Tibial nerve (tissue), 4 donors: ENCODE results near the gene PIGQ. TPM values are rescaled to one million over a fixed set of nuclear protein-coding genes. Genes with fewer than 3 reads are reported as not detected.

Experiments
- DNase-seq, 2 donors: peaks; one replicate each; pipeline ENCODE4 v3.0.0-alpha.2; 2019; ENCODE audit warnings: low spot score in 2 of 2
- H3K27ac ChIP-seq, 4 donors: fragments of 200-600 bp; sonication (generic) in 3 of 4; one replicate each; pipeline ENCODE4 v1.5.1; 2017 to 2019; ENCODE audit warnings: mild to moderate bottlenecking in 1 of 4
- H3K27me3 ChIP-seq, 2 donors: fragments of 200-600 bp; sonication (generic) in 1 of 2; one replicate each; pipeline versions ENCODE4 v1.5.1 to v1.6.0; 2017 to 2019
- H3K36me3 ChIP-seq, 3 donors: fragments of 200-600 bp; sonication (generic); one replicate each; pipeline ENCODE4 v1.5.1; 2018 to 2019
- H3K4me1 ChIP-seq, 4 donors: fragments of 200-600 bp; sonication (generic) in 3 of 4; one replicate each; pipeline ENCODE4 v1.5.1; 2017 to 2019
- H3K4me3 ChIP-seq, 4 donors: fragments of 200-600 bp; sonication (generic) in 3 of 4; one replicate each; pipeline ENCODE4 v1.5.1; 2017 to 2019; ENCODE audit warnings: mild to moderate bottlenecking in 1 of 4, moderate library complexity in 1 of 4
- H3K9me3 ChIP-seq, 4 donors: fragments of 200-600 bp; sonication (generic) in 3 of 4; one replicate each; pipeline ENCODE4 v1.5.1; 2017 to 2019
- EP300 ChIP-seq, 2 donors: sonication (generic); formaldehyde crosslinking; IDR thresholded peaks; one replicate each; pipeline ENCODE4 v1.6.1; 2017; ENCODE audit warnings: antibody characterized with exemption in 2 of 2, mild to moderate bottlenecking in 1 of 2
- POLR2A ChIP-seq, 2 donors: fragments of 450-650 bp; IDR thresholded peaks; one replicate each; pipeline ENCODE4 v1.6.1; 2017; ENCODE audit warnings: antibody characterized with exemption in 2 of 2, mild to moderate bottlenecking in 2 of 2, moderate library complexity in 2 of 2
- WGBS, 2 donors: methylation state at CpG; one replicate each; pipeline ENCODE4 v1.1.5; 2018; 5-methylcytosine and 5-hydroxymethylcytosine counted together
- small RNA-seq: library from RNA; depleted of rRNA; stranded (forward); fragments of <200 nt; gene quantifications from one replicate; pipeline ENCODE3, GENCODE V24; 2016
- total RNA-seq, 4 donors: library from RNA; depleted of rRNA; stranded (reverse); fragments of >200 nt; gene quantifications; one replicate each; pipeline ENCODE4 v1.1.0, GENCODE V29; 2016

The PIGQ gene
- total RNA-seq, 4 donors from 2014 or later = 49.2 to 89.6 (median 71.8) TPM

GRCh38 chr16:633336-634050 is 63.7 kb downstream of the PIGQ start:
- H3K36me3 ChIP-seq = peaks cover 0 to 33% (median 4%) of the 10 kb centered on the region in 3 donors
- TF ChIP-seq EP300 (IDR thresholded peaks at IDR 0.05) (no peak), POLR2A (IDR thresholded peaks at IDR 0.05) (no peak)
- peaks cover 0 to 63% (median 44%) of the 10 kb centered on the region in 4 donors for H3K4me1 ChIP-seq
- no peaks in the 10 kb centered on the region for H3K9me3 ChIP-seq
- H3K4me3 ChIP-seq = no peak overlapping the region
- no peaks in the 10 kb centered on the region for H3K27me3 ChIP-seq
- no peak for DNase-seq
- no peak overlapping the region for H3K27ac ChIP-seq
- WGBS, 2 donors = 97 to 98% methylated on average over 21 to 35 of the region's 74 CpGs

Small RNA genes within 50 kb of the gene (small RNA-seq; reads per million reads assigned to genes)
- gene MIR3176 (0.47 reads per million), gene MIR5587 (not detected), gene Z98883.1 (not detected)

Other genes with a start within 250 kb of the PIGQ start
- 10 to 100 TPM; 23.4 to 37.1 (median 25.0) TPM for gene AXIN1, start 217.2 kb upstream of the PIGQ start, total RNA-seq
- gene MRPL28, start 199.4 kb upstream of the PIGQ start, total RNA-seq = 10 to 100 TPM; 45.1 to 79.5 (median 65.3) TPM
- gene PGAP6, start 188.0 kb upstream of the PIGQ start, total RNA-seq = 10 to 100 TPM; 22.7 to 69.3 (median 36.7) TPM
- 10 to 100 TPM; 26.7 to 99.6 (median 47.8) TPM for gene NME4, start 172.8 kb upstream of the PIGQ start, total RNA-seq
- gene DECR2, start 168.1 kb upstream of the PIGQ start, total RNA-seq = 10 to 100 TPM; 20.3 to 68.4 (median 33.6) TPM
- 100 to 1,000 TPM in 1 of 4 donors, 10 to 100 TPM in 3; 30.2 to 128 (median 54.6) TPM for gene RAB11FIP3, start 144.3 kb upstream of the PIGQ start, total RNA-seq
- 10 to 100 TPM; 19.0 to 91.5 (median 52.5) TPM for gene CAPN15, start 42.3 kb upstream of the PIGQ start, total RNA-seq
- not detected for gene PRR35, start 9.6 kb upstream of the PIGQ start, total RNA-seq
- gene NHLRC4, start 3.0 kb upstream of the PIGQ start, total RNA-seq = 1 to 10 TPM in 3 of 4 donors, under 1 TPM in 1; 0.98 to 5.2 (median 1.9) TPM
- gene RAB40C, start 20.1 kb downstream of the PIGQ start, total RNA-seq = 10 to 100 TPM; 21.1 to 30.6 (median 27.5) TPM
- gene WFIKKN1, start 61.0 kb downstream of the PIGQ start, total RNA-seq = 1 to 10 TPM in 3 of 4 donors, under 1 TPM in 1; 0.66 to 3.9 (median 1.8) TPM
- 100 to 1,000 TPM; 147 to 204 (median 176) TPM for gene METTL26, start 66.3 kb downstream of the PIGQ start, total RNA-seq
- 10 to 100 TPM; 20.8 to 37.7 (median 32.4) TPM for gene MCRIP2, start 71.9 kb downstream of the PIGQ start, total RNA-seq
- gene WDR90, start 79.4 kb downstream of the PIGQ start, total RNA-seq = 10 to 100 TPM; 26.9 to 83.7 (median 54.1) TPM
- gene RHOT2, start 98.2 kb downstream of the PIGQ start, total RNA-seq = 100 to 1,000 TPM in 3 of 4 donors, 10 to 100 TPM in 1; 68.6 to 188 (median 106) TPM
- 1 to 10 TPM in 3 of 4 donors, under 1 TPM in 1; 0.90 to 3.5 (median 1.9) TPM for gene RHBDL1, start 105.7 kb downstream of the PIGQ start, total RNA-seq
- 100 to 1,000 TPM; 152 to 213 (median 186) TPM for gene STUB1, start 110.4 kb downstream of the PIGQ start, total RNA-seq
- 100 to 1,000 TPM in 2 of 4 donors, 10 to 100 TPM in 2; 83.1 to 119 (median 101) TPM for gene JMJD8, start 114.4 kb downstream of the PIGQ start, total RNA-seq
- gene WDR24, start 120.4 kb downstream of the PIGQ start, total RNA-seq = 10 to 100 TPM; 13.1 to 18.2 (median 15.8) TPM
- gene FBXL16, start 135.8 kb downstream of the PIGQ start, total RNA-seq = 1 to 10 TPM; 1.5 to 5.7 (median 3.5) TPM
- gene METRN, start 145.2 kb downstream of the PIGQ start, total RNA-seq = 100 to 1,000 TPM in 3 of 4 donors, 10 to 100 TPM in 1; 78.8 to 131 (median 108) TPM
- 10 to 100 TPM; 43.7 to 98.7 (median 78.6) TPM for gene ANTKMT, start 151.2 kb downstream of the PIGQ start, total RNA-seq
- 1 to 10 TPM in 2 of 4 donors, under 1 TPM in 2; 0.63 to 7.5 (median 3.0) TPM for gene CCDC78, start 156.5 kb downstream of the PIGQ start, total RNA-seq
- gene HAGHL, start 157.1 kb downstream of the PIGQ start, total RNA-seq = 10 to 100 TPM in 1 of 4 donors, 1 to 10 TPM in 3; 3.5 to 18.0 (median 6.3) TPM
- gene CIAO3, start 171.0 kb downstream of the PIGQ start, total RNA-seq = 10 to 100 TPM; 39.8 to 53.2 (median 45.6) TPM
- gene MSLN, start 190.8 kb downstream of the PIGQ start, total RNA-seq = 1 to 10 TPM in 1 of 4 donors, not detected in 3; 1.5 TPM
- gene RPUSD1, start 218.4 kb downstream of the PIGQ start, total RNA-seq = 10 to 100 TPM in 3 of 4 donors, 1 to 10 TPM in 1; 8.5 to 18.3 (median 12.5) TPM
- gene CHTF18, start 218.7 kb downstream of the PIGQ start, total RNA-seq = 10 to 100 TPM in 3 of 4 donors, 1 to 10 TPM in 1; 6.1 to 57.5 (median 17.7) TPM
- gene GNG13, start 230.8 kb downstream of the PIGQ start, total RNA-seq = not detected